Muscle of back (tissue), 11 donors: Measurements from ENCODE around the gene TOP3B. TPM values are rescaled to one million over a fixed set of nuclear protein-coding genes. Genes with fewer than 3 reads are reported as not detected.
"Not testable (repeated sequence)": the region's sequence is repeated elsewhere in the genome, so short reads cannot be mapped to it uniquely, and the experiment has no call there.

Experiments used
- DNase-seq, 3 donors: peaks; one replicate each; pipeline versions ENCODE4 v3.0.0 to v3.0.0-alpha.2; 2013
- polyA plus RNA-seq, 10 donors: library from polyadenylated mRNA; unstranded; fragments of 120-200 nt; gene quantifications; one replicate each; pipeline ENCODE4 v1.2.1, GENCODE V29; 2013; ENCODE audit not compliant: insufficient read length in 10 of 10

Gene TOP3B
- polyA plus RNA-seq, 10 donors = 10.2 to 23.6 (median 14.4) TPM

DNA sequence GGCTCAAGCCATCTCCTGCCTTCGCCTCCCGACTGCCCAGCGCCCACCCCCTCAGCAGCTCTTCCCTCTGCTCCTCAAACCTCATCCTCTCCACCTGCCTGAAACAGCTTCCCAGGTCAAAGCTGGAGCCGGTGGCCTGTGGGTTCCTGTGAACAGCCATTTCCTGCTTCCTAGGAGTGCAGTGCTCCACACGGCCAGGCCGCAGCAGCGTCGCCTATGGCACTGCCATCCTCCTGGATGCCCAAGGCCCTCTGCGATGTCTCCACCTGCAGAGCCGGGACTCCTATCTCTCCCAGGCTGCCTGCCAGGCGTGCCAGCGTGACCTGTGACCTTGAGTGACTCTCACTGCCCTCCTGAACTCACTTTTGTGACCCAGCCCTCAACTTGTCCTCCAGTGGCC lies 54.5 kb downstream of the TOP3B start:
- DNase-seq = no peak

DNA sequence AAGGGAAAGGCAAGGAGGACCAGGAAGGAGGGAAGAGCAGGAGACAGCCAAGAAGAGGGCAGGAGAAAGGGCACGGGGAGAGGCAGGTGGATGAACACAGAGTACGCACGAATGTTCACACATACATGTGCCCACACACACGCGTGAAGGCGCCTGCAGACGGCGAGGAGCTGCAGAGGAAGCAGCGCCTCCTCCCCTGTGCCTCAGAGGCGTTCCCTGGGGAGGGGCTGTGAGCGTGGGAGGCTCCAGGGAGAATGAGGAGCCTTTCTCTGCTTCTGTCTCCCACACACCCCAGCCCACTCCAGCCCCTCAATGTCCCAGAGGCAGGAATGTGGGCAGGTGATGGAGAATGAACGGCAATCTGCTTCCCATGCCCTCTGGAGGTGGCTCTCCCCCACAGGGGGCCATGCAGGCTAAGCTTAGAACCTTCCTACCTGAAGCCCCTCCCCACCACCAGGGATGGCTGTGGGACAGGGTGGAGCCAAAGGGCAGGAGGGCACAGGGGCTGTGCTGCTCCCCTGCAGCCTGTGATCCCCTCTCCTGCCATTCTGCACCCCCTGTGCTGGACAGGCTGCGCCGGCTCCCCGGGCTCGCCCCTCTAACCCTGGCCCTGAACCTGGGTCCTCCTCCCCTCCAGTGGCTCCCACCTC lies 55.3 kb downstream of the TOP3B start:
- no peak for DNase-seq

DNA sequence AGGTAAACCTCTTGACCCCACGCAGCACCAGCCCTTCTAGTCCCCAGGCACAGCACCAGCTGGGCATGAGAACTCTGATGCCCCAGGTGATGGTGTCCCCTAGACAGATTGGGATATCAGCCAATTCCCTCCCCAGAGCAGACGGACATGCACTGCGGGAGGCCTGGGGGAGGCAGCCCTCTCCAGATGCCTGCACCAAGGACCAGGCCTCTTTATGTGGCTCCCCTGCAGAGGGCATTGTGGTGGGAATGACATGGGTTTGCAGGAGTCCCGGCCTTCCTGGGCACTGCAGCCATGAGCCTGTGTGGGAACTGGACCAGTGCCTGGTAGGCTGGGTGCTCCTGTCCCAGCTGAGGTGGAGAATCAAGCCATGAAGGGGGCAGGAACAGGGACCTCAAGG lies 55.9 kb downstream of the TOP3B start:
- no peak for DNase-seq

DNA sequence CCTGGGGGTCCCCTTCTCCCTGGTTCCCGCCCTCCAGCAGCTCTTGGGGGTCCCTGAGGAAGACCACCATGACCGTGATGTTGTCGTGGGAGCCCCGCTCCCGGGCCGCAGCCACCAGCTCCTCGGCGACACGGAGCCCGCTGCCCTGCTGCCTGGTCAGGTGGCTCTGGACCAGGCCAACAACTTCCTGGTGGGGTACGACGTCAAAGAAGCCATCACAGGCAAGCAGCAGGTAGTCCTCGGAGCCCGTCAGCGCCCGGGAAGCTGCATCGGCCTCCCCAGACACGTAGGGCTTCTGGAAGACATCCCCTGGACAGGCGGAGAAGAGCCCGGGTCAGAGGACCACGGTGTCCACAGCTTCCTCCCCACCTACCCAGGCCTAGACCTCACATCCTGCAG lies 59.4 kb downstream of the TOP3B start:
- DNase-seq = no peak

DNA sequence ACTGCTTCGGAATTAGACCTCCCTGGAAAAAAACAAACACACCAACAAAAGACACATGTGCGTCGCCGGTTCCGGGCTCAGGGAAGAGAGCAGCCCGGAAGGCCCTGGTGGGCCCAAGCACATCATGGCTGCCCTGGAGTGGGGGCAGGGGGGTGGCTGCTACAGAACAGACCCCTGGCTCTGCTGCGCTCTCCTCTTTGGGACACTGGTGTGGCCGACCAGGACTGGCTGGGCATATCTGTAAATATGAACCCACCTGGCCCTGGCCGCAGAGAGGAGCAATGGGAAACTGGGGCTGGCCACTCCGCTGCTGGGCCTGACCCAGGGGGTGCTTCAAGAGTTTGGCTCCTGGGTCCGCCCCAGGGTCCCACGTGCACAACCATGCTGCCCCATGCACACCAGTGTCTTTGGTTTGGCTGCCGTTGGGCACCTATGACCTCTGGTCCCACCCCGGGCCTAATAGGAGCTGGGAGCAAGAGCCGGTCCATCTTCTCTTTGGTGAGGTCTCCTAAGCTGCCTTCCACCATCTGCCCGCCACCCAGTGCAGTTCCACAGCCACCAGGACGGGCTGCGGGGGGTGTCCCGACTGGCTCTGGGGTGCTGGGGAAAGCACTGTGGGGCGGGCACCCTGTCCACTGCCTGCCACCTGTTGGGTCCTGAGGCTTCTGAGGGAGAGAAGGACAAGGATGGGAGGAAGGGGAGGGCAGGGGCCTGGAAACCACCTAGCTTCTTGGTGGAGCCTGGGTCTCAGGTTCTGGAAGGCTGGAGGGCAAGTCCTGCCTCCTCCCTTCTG lies 60.0 kb downstream of the TOP3B start:
- no peak for DNase-seq

DNA sequence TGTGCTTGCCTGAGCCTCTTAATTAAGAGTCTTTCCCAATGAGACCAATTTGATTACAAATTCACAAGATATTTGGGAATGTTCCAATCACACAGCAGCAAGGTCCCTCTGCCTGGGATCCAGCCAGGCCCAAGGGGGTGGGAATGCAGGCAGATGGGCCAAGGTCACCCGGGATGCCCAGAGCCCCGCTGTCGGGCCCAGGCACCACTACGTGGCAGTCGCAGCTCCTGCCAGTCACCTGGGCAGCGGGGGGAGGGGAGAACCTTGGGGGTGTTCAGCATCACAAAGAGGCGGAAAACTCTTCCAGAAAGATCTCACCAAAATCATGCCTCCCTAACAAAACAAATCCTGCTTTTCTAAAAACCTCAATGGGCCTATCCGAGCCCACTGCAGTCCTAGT lies 60.9 kb downstream of the TOP3B start:
- no peak for DNase-seq

DNA sequence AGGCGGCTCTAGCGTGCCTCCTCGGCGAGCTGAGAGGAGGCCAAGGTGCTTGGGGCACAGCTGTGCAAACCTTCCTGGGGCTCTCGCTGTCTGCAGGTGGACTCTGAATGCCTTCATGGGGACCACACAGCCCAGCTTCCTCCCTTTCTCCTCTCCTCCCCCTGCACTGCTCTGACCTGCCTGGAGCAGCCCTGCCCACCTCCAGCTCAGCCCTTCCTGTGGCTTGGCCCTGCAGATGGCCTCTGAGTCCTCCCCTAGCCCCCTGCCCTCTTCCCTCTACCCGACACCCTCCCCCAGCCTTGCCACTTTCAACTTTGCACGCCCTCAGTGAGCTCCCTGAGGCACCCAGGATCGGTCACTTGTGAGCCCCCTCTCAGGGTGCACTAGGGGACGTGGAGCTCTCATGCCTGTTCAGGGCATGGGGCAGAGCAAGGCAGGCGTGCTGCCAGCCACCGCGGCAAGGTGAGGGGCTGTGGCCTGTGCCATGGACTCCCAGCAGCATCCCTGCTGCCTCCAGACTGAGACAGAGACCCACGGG lies 61.3 kb downstream of the TOP3B start:
- no peak for DNase-seq

DNA sequence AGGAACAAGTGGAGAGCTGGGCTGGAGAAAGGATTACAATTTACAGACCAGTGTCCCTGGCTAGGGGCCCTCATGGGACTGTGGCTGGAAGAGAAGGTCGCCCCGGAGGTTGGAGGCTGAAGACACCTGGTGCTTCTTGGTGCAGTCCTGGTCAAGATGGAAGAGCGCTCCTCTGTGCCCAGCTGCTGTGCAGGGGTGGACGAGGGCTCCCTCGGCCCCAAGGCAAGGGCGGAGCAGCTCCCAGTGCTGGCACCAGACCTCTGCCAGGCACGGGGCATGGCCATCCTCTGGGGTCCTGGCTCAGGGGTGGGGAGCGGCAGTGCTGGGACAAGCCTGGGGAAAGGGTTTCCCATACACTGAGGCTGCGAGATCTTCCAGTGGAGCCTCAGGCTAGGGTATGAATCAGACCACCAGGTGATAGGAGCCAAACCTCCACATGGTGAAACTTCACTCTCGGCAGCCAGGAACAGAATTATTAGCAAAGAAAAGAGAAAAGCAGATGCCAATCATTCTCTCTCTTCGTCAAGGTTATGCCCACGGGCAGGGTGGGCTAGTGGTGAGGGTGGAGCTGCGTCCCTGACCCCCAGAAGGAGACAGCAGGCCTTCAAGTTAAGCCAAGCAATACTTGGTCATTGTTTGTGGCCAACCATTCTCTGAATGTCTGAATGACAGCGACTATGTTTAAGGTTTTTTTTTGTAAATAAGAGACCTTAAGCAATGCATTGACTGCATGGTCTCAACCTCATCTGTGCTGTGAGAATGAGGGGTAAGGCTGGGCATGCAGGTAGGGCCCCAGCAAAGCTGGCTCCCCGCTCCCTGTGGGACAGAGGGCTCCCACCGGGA lies 62.0 kb downstream of the TOP3B start:
- DNase-seq = no peak

DNA sequence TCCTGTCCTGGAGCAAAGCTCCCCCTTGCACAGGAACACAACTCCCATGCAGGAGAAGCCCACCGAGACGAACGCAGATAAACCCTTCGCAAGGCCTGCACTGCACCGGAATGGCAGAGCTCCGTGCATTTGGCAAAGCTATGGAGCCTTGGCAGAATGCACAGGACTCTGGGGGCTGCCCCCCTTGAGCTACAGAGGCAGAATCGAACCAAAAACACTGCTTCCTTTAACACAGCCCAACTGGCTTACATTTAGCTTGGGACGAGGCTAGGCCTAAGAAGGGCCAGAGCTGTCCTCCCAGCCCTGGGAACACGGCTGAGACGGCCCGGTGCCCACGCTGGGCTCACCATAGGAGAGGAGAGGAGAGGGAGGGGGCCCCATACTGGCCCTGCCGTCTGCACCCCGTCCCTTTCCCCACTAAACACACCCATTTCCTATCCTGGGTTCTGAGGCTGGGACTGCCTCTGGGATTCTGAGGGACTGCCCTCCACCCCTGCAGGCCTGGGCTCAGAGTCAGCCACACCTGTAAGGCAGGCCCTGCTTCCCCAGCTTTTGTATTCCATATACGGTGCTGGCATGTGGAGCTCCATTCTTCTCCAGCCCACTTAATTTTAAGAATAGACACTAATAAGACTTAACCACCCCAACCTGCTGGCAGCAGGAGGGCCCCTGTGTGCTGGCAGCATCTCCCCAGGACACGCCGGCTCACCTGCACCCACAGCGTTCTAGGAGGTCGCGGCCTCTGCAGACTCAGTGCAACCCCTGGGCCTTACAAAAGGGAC lies 62.9 kb downstream of the TOP3B start:
- DNase-seq = no peak

DNA sequence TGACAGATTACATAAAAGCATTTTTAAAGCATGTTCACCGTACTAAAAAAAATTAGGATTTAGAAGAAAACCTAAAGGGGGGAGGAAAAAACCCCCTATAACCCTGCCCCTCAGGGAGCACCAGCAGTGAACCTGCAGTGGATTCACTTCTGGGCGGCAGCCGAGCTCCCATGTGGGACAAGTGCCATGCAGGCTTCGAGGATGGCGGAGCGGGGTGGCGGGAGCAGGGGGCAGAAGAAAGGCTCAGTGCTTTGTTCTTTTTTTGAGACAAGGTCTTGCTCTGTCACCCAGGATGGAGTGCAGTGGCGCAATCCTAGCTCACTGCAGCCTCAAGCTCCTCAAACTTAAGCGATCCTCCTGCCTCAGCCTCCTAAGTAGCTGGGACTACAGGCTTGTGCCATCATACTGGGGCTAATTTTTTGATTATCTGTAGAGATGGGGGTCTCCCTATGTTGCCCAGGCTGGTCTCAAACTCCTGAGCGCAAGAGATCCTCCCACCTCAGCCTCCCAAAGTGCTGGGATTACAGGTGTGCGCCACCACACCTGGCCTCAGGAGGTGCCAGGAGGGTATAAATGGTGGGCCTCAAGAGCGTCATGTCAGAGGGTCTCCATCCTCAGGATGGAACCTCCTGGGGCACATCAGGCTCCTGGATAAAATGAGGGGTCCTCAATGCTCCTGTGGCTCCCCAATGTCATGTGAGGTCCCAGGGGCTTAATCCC lies 64.0 kb downstream of the TOP3B start:
- DNase-seq = no peak

DNA sequence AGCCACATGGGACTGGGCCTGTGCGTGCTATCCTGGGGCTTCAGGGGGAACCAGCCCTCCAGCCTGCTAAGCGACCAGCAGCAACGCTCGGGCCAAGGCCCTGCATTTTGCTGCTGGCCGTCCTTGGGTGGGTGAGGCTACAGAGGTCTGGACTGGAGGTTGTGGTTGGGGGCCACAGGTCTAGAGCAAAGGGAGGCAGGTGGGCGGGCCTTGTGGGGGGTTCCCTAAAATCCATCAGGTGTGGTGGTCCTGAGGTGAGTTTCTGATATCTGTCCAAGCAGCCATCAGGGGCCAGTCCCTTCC lies 64.7 kb downstream of the TOP3B start:
- DNase-seq = no peak

DNA sequence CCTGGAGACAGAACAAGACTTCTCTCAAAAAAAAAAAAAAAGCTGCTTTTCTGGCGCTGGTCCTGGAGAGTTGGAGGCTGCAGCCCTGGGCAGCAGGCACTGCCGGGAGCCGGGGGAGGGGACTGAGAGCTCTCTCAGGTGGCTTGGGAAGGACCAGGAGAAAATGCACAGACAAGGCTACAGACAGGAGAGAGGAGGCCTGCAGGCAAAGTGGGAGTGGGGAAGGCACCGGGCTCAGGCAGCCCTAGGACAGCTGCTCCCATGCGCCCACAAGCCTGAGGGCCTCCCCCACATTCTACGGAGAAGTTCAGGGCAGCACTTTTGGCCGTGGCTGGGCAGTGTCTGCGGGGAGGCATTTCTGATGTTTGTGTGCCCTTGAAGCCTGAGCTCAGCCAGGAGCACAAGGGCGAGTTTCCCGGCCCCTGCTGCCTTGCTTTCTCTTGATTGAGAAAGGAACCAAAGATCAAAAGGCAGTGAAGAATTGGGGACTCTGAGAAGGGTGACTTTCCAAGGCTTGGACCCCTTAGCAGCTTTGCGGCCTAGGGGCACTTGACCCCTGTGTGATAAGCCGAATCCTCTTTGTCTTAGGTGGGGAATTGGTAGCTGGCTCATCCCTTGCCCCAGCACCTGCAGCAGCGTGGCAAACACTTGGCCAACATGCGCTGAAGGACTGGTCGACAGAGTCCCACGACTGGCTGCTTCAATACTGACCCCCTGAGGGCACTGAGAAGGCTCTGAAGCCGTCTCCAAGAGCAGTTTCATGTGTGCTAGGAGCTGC lies 65.2 kb downstream of the TOP3B start:
- peak in 1 of 3 donors; percentile 49 for DNase-seq

DNA sequence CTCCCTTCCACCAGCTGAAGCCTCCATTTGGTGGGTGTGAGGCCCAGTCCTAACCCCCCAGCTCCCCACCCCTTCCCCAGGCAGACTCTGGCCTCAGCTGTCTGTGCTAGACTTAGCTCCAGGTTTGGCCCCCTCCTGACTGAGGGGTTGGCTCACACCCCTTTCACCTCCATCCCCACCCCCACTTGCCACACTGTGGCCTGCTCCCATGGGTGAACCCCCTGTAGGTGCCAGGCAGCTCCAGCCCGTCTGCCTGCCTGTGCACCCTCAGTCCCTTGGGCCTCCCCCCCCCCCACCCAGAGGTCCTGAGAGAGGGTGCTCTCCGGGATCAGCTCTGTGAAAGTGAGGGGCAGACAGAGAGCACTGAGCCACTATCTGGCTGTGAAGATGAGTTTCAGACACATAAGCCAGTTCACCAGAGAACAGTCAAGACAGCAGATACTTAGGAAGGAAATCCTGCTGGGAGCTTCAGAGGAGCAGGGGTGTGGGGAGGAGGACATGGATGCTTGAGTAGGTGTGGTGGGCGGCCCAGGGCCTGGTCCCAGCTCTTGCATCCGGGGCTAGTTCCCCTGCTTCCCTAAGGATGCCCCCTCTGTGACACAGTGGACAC lies 66.2 kb downstream of the TOP3B start:
- DNase-seq = no peak

DNA sequence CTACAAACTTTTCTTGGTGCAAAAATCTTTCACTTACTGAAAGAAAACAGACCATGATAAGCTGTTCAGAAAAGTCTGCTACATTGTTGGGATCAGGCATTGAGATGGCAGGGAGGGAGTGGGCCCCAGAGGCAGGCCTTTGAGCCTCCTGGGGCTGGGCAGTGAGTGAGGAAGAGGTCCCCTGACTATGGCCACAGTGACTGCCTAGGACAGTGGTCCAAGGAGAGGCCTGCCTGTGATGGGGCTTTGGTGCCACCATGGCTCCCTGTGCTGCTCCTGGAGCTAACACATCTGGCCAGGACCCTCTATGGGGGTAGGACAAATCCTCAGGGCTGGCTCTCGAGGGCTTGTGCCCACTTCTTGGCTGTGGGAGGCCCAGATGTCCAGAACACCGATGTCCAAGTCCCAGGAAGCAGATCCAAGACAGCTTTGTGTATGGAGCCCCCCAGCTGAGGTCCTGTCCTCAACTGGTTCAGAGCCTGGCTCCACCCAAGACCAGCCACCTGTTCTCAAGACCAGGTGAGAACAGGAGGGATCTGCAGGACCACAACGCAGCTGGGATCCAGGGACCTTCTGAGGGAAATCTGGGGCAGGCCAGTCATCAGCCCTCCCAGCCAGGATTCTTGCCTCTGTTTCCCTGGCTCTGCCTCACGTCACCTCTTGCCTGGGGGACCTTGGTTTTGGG lies 66.8 kb downstream of the TOP3B start:
- no peak for DNase-seq

DNA sequence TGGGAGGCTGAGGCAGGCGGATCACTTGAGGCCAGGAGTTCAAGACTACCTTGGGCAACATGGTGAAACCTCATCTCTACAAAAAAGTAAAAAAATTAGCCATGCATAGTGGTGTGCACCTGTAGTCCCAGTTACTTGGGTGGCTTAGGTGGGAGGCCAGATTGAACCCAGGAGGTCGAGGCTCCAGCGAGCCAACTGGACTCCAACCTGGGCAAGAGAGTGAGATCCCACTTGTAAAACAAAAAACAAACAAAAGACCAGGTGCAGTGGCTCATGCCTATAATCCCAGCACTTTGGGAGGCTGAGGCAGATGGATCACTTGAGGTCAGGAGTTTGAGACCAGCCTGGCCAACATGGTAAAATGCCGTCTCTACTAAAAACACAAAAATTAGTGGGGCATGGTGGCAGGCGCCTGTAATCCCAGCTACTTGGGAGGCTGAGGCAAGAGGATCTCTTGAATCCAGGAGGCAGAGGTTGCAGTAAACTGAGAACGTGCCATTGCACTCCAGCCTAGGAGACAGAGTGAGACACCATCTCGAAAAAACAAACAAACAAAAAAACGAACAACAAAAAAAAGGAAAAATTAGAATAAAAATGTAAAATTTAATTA lies 68.4 kb downstream of the TOP3B start:
- not testable (repeated sequence) for DNase-seq

DNA sequence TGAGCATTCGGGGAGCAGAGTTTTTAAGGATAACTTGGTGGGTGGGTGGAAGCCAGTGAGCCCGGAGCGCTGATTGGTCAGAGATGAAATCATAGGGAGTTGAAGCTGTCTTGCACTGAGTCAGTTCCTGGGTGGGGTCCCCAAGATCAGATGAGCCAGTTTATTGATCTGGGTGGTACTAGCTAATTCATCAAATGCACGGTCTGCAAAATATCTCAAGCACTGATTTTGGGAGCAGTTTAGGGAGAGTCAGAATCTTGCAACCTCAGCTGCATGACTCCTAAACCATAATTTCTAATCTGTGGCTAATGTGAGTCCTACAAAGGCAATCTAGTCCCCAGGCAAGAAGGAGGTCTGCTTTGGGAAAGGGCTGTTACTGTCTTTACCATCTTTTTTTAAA lies 72.2 kb downstream of the TOP3B start:
- not testable (repeated sequence) for DNase-seq

DNA sequence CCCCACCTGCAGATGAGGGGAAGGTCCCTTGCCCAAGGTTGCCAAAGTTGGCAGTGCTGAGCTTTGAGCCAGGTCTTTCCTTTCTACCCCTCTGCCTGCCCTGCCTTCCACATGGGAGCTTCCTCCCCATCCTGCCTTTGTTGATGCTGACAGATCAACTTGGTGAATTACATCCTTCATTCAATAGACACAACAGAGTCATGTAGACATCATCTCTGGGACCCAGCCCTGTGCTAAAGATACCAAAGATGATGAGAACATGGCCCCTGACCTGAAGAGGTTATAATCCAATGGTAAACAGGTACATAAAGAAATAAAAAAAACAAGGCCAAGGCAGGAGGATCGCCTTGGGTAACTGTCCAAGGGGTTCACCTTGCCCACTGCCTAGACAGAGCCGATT lies 72.7 kb downstream of the TOP3B start:
- no peak for DNase-seq

DNA sequence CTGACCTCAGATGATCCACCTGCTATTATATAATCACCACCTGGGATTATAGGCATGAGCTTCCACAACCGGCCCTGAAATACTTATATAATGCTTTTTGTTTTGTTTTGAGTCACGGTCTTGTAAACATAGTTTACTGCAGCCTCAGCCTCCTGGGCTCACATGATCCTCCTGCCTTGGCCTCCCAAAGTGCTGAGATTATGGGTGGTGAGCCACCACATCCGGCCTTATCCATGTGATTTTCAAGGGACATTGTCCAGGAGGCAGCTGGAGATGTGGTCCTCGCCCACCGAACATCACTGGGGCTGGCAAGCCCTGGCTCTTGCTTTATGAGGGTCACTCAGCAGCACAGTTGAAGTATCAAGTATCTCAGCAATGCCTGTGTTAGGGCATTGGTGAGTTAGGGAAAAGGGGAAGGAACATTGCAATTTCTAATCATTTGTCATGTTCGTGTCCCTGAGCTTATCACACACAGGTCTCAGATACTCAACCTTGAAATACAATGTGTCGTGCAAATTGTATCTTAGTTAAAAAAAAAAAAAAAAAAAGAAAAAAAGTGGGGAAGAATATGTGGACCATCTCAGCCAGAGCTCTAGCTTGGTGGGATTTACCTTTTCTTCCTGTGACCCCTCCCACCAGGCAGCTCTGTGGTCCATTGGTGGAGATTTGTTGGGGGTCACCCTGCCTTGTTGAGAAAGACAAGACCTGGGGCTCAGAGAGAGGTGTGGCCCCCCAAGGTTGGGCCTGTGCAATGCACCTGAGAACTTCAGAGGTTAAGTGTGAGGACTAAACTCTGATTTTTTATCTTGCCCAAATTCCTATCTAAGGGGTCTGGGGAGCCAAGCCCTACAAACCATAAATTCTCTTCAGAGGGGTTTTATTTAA lies 74.7 kb downstream of the TOP3B start:
- DNase-seq = no peak
